ENCODE results near the gene RUNX3.

- TF ChIP-seq CTCF (IDR thresholded peaks at IDR 0.05): no peak
- no peak for TF ChIP-seq POLR2A (IDR thresholded peaks at IDR 0.05)
Measured at GRCh38 chr1:24900486-24900849, 29.6 kb downstream of the RUNX3 start.
